Activated naive CD4-positive, alpha-beta T cell treated with anti-CD3 and anti-CD28 coated beads for 36 hours (primary cell): ENCODE data around the gene PDAP1. TPM values are rescaled to one million over a fixed set of nuclear protein-coding genes. Genes with fewer than 3 reads are reported as not detected.
"Not testable (repeated sequence)": the region's sequence is repeated elsewhere in the genome, so short reads cannot be mapped to it uniquely, and the experiment has no call there.

Experiments used
- CTCF ChIA-PET: fragments of 350-600 bp; sonication (Branson Sonifier 250); formaldehyde crosslinking; loops from one replicate; lab custom pipeline; 2021; ENCODE audit warnings: antibody characterized with exemption; lab: Charles Lee
- DNase-seq: peaks from one replicate; pipeline ENCODE4 v3.0.0-alpha.2; 2020
- H3K27ac Mint-ChIP-seq: one replicate; pipeline ENCODE4 v1.8.0; 2021; ENCODE audit warnings: mild to moderate bottlenecking, mixed read lengths
- H3K27me3 Mint-ChIP-seq: one replicate; pipeline ENCODE4 v1.8.0; 2021; ENCODE audit warnings: low read depth, mixed read lengths
- H3K36me3 Mint-ChIP-seq: one replicate; pipeline ENCODE4 v1.8.0; 2021; ENCODE audit warnings: low read depth, mixed read lengths
- H3K4me1 Mint-ChIP-seq: one replicate; pipeline ENCODE4 v1.8.0; 2021; ENCODE audit warnings: low read depth, mixed read lengths
- H3K4me3 Mint-ChIP-seq: one replicate; pipeline ENCODE4 v1.8.0; 2021; ENCODE audit warnings: mild to moderate bottlenecking, moderate library complexity, mixed read lengths
- H3K9me3 Mint-ChIP-seq: one replicate; pipeline ENCODE4 v1.8.0; 2021; ENCODE audit warnings: mixed read lengths
- intact Hi-C: fragments of 100-400 bp; cut with micrococcal nuclease; formaldehyde crosslinking; loops from one replicate; pipeline ENCODE4 v1.15.1; 2023
- total RNA-seq, 2 experiments: library from RNA; stranded (reverse); gene quantifications; one replicate each; pipeline ENCODE4 v1.2.3, GENCODE V29; 2021

The PDAP1 gene
- total RNA-seq, 2 experiments from 2014 or later: 169 to 194 TPM

DNA sequence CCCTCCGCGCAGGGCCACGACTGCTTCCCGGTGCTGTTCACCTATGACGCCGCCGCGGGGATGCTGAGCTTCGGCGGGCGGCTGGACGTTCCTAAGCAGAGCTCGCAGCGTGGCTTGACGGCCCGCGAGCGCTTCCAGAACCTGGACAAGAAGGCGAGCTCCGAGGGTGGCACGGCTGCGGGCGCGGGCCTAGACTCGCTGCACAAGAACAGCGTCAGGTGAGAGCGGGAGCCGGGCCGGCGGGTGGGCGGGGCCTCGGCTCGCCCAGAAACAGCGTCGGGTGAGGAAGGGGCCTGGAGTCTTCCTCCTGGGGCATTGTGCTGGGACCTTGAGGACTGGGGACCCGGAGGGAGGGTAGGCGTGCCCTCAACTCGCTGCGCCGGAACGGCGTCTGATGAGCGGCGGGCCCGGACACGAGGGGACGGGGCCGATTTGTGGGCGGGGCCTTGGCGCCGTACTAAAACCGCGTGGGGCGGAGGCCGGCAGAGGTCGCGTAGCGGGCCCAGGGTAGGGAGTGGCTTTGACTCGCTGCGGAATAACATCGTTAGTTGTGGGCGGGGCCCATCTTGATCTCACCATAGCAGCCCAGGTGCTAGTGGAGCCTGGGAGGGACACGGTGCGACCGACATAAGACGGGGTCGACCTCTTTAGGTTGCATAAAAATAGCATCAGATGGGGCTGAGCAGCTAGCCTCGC, 15.6 kb downstream of the PDAP1 start:
- Mint-ChIP-seq H3K27ac (peak overlapping the region; percentile 85), H3K9me3 (no peaks in the 10 kb centered on the region), H3K27me3 (no peaks in the 10 kb centered on the region), H3K4me1 (peaks cover 20% of the 10 kb centered on the region), H3K36me3 (peaks cover 46% of the 10 kb centered on the region), H3K4me3 (peak overlapping the region; percentile 63)
- CTCF ChIA-PET: interaction anchor here (0.5 to 1.2 kb wide), 3 partner anchors 11 to 27 kb away, joined by 3 to 4 read pairs (median 4); partner anchors contain the start of genes BUD31 and PDAP1
- intact Hi-C loops: loop anchor here (1.0 to 2.0 kb wide), 3 partner anchors 12 to 18 kb away; partner anchors contain the start of genes ARPC1B, BUD31 and PDAP1
- DNase-seq: peak; percentile 79

DNA sequence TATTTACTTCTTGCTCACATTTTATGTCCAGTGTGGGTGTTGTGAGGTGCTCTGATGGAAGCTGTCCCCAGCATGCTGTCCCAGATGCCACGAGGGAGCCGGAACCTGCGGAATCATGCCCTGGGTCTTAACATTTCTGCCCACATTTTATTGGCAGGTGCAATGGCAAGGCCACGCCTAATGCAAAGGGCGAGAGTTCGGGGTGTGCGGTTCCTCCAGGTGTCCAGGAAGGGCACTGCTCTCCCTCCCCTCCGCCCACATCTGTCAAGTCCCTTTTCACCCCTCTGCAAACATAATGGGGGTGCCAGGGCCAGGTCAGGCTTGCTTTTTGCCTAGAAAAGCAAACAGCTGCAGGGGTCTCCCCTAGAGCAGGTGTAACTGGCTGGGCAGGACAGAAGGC, 16.4 kb downstream of the PDAP1 start:
- Mint-ChIP-seq H3K36me3 (peaks cover 48% of the 10 kb centered on the region), H3K27me3 (no peaks in the 10 kb centered on the region), H3K27ac (peak overlapping the region; percentile 14), H3K4me1 (peaks cover 20% of the 10 kb centered on the region), H3K9me3 (no peaks in the 10 kb centered on the region), H3K4me3 (no peak overlapping the region)
- intact Hi-C loops: loop anchor here (1.0 to 2.0 kb wide), 2 partner anchors 11 to 17 kb away; partner anchors contain the start of gene ARPC1B
- DNase-seq: no peak
- CTCF ChIA-PET: interaction anchor here (1.2 kb wide), 1 partner anchor 17 kb away, joined by 3 read pairs; the partner anchor contains the start of genes BUD31 and PDAP1

DNA sequence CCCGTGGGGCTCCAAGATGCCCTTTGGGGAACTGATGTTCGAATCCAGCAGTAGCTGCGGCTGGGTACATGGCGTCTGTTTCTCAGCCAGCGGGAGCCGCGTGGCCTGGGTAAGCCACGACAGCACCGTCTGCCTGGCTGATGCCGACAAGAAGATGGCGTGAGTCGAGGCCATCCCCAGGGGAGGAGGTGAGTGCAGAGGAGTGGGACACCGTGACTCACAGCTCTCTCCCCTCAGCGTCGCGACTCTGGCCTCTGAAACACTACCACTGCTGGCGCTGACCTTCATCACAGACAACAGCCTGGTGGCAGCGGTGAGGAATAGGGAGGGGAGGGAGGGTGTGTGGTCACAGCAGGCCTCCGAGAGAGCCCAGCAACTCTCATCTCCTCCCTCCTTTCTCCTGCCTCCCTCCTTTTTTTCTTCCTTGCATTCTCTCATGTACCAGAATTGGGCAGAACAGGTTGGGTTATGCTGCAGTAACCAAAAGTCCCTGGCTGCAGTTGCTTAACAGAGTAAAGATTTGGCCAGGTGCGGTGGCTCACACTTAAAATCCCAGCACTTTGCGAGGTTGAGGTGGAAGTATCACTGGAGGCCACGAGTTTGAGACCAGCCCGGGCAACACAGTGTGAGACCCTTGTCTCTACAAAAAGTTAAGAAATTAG, 17.3 kb downstream of the PDAP1 start:
- no peak for DNase-seq
- H3K27me3 Mint-ChIP-seq: no peaks in the 10 kb centered on the region
- H3K36me3 Mint-ChIP-seq: peaks cover 53% of the 10 kb centered on the region
- CTCF ChIA-PET: interaction anchor here (0.6 kb wide), 1 partner anchor 1179 kb away, joined by 3 read pairs; no protein-coding TSS in a partner anchor
- H3K4me3 Mint-ChIP-seq: no peak overlapping the region
- H3K27ac Mint-ChIP-seq: peak overlapping the region; percentile 18
- intact Hi-C loops: no loop called here
- H3K9me3 Mint-ChIP-seq: no peaks in the 10 kb centered on the region
- peaks cover 20% of the 10 kb centered on the region for H3K4me1 Mint-ChIP-seq

DNA sequence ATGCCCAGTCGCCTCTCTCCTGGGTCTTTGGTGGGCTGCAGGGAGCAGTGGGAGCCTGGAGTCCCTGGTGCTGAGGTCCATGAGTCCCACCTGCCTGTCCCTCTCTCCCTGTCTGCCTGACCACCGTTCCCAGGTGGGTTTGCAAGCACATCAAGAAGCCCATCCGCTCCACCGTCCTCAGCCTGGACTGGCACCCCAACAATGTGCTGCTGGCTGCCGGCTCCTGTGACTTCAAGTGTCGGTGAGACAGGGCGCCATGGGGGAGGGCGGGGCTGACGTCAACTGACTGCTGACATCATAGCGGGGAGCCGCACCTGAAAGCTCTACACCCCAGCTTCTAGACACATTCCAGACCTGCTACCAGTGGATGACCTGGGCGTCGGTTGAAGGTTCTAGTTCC, 18.6 kb downstream of the PDAP1 start:
- no peak for DNase-seq
- intact Hi-C loops: no loop called here
- Mint-ChIP-seq H3K4me1 (peaks cover 20% of the 10 kb centered on the region), H3K27ac (no peak overlapping the region), H3K27me3 (no peaks in the 10 kb centered on the region), H3K4me3 (no peak overlapping the region), H3K9me3 (no peaks in the 10 kb centered on the region), H3K36me3 (peaks cover 52% of the 10 kb centered on the region)
- CTCF ChIA-PET: no interaction called here

DNA sequence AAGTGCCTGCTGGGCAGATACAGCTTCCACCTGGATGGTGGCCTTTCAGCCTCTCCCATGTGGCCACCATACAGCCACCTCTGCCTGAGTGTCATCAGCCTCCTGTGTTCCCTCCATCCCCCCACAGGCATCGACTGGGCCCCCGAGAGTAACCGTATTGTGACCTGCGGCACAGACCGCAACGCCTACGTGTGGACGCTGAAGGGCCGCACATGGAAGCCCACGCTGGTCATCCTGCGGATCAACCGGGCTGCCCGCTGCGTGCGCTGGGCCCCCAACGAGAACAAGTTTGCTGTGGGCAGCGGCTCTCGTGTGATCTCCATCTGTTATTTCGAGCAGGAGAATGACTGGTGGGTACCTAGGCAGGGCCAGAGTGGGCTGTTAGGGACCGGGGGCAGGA, 20.5 kb downstream of the PDAP1 start:
- H3K9me3 Mint-ChIP-seq: no peaks in the 10 kb centered on the region
- CTCF ChIA-PET: interaction anchor here (0.6 to 1.0 kb wide), 4 partner anchors 14 to 603 kb away, joined by 3 to 4 read pairs (median 3); no protein-coding TSS in a partner anchor
- intact Hi-C loops: loop anchor here (1.0 kb wide), 3 partner anchors 23 to 114 kb away; no protein-coding TSS in a partner anchor
- H3K27ac Mint-ChIP-seq: no peak overlapping the region
- H3K27me3 Mint-ChIP-seq: no peaks in the 10 kb centered on the region
- no peak for DNase-seq
- H3K36me3 Mint-ChIP-seq: peaks cover 46% of the 10 kb centered on the region
- peaks cover 27% of the 10 kb centered on the region for H3K4me1 Mint-ChIP-seq
- no peak overlapping the region for H3K4me3 Mint-ChIP-seq

DNA sequence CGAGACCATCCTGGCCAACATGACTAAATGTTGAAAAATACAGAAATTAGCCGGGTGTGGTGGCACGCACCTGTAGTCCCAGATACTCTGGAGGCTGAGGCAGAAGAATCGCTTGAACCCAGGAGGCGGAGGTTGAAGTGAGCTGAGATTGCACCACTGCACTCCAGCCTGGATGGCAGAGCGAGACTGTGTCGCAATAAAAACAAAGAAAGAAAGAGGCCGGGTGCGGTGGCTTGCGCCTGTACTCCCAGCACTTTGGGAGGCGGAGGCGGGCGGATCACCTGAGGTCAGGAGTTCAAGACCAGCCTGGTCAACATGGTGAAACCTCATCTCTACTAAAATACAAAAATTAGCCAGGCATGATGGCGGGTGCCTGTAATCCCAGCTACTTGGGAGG, 21.2 kb downstream of the PDAP1 start:
- H3K9me3 Mint-ChIP-seq, DNase-seq, H3K27me3 Mint-ChIP-seq, H3K27ac Mint-ChIP-seq, H3K4me3 Mint-ChIP-seq: not testable (repeated sequence)
- Mint-ChIP-seq H3K36me3 (peaks cover 45% of the 10 kb centered on the region), H3K4me1 (peaks cover 23% of the 10 kb centered on the region)
- CTCF ChIA-PET: interaction anchor here (0.6 to 1.0 kb wide), 3 partner anchors 15 to 24 kb away, joined by 3 to 4 read pairs (median 3); no protein-coding TSS in a partner anchor
- intact Hi-C loops: loop anchor here (1.0 kb wide), 3 partner anchors 22 to 113 kb away; no protein-coding TSS in a partner anchor

DNA sequence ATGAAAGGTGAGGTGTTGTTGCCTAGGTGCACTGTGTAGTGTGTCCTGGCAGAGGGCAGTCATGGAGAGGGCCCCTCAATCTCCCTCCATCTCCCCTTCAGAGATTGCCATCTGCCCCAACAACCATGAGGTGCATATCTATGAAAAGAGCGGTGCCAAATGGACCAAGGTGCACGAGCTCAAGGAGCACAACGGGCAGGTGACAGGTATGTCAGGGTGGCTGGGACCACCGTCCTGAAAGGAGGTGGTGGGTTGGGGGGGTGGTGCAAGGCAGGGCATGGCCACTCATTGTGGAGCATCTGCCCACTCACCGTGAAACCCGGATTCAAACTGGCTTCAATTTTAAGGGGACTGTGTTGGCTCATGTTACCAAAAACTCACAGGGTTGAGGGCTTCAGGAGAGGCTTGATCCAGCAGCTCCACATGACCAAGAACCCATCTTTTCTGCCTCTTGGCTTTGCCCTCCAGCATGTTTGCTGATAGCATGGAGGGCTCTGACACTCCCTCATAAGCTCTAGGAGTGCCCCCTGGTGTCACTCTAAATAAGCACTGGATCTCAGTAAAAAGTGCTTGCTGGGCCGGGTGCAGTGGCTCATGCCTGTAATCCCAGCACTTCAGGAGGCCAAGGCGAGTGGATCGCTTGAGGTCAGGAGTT, 21.7 kb downstream of the PDAP1 start:
- intact Hi-C loops: loop anchor here (1.0 kb wide), 3 partner anchors 21 to 112 kb away; no protein-coding TSS in a partner anchor
- Mint-ChIP-seq H3K4me1 (peaks cover 19% of the 10 kb centered on the region), H3K27me3 (no peaks in the 10 kb centered on the region), H3K9me3 (no peaks in the 10 kb centered on the region), H3K27ac (no peak overlapping the region), H3K36me3 (peaks cover 42% of the 10 kb centered on the region), H3K4me3 (no peak overlapping the region)
- DNase-seq: peak; percentile 54
- CTCF ChIA-PET: interaction anchor here (0.6 to 1.0 kb wide), 2 partner anchors 16 to 24 kb away, joined by 3 to 4 read pairs; no protein-coding TSS in a partner anchor

DNA sequence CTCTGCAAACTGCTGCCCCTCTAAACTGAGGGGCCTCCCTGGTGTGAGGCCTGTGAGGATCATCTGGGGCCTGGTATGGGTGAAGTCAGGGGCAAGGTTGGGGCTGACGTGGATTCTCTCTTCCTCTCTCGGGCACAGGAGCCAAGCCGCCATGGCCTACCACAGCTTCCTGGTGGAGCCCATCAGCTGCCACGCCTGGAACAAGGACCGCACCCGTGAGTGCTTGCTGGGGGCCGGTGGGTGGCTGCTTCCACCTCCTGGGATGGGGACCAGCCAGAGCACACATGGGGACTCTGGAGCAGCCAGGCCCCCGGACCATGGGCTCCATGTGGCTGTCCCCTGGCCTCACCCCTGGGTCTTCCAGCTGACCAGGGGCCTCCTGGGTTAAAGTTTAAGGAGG, 22.8 kb downstream of the PDAP1 start:
- no peaks in the 10 kb centered on the region for H3K27me3 Mint-ChIP-seq
- CTCF ChIA-PET: interaction anchor here (1.6 kb wide), 1 partner anchor 20 kb away, joined by 7 read pairs; no protein-coding TSS in a partner anchor
- H3K36me3 Mint-ChIP-seq: peaks cover 38% of the 10 kb centered on the region
- no peak for DNase-seq
- H3K9me3 Mint-ChIP-seq: no peaks in the 10 kb centered on the region
- H3K4me3 Mint-ChIP-seq: no peak overlapping the region
- intact Hi-C loops: no loop called here
- peak overlapping the region; percentile 59 for H3K27ac Mint-ChIP-seq
- peaks cover 27% of the 10 kb centered on the region for H3K4me1 Mint-ChIP-seq

DNA sequence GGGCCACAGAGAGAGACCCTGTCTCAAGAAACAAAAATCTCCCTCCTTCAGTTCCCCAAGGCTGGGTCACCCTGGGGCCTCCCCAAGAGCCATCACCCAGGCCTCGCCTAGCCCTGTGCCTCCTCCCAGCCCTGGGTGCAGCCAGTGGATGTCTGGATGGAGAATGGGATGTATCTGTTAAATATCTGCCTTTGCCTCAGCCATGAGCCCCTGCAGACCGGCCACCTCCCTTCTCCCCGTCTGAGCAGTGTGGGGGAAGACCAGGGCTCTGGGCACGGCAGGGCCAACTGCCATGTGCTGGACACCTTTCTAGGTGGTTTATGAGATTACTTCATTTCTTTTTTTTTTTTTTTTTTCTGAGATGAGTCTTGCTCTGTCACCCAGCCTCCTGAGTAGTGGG, 23.9 kb downstream of the PDAP1 start:
- no peaks in the 10 kb centered on the region for H3K9me3 Mint-ChIP-seq
- no peaks in the 10 kb centered on the region for H3K27me3 Mint-ChIP-seq
- H3K4me3 Mint-ChIP-seq: no peak overlapping the region
- peaks cover 36% of the 10 kb centered on the region for H3K4me1 Mint-ChIP-seq
- intact Hi-C loops: no loop called here
- CTCF ChIA-PET: no interaction called here
- no peak for DNase-seq
- H3K27ac Mint-ChIP-seq: peak overlapping the region; percentile 77
- peaks cover 38% of the 10 kb centered on the region for H3K36me3 Mint-ChIP-seq

DNA sequence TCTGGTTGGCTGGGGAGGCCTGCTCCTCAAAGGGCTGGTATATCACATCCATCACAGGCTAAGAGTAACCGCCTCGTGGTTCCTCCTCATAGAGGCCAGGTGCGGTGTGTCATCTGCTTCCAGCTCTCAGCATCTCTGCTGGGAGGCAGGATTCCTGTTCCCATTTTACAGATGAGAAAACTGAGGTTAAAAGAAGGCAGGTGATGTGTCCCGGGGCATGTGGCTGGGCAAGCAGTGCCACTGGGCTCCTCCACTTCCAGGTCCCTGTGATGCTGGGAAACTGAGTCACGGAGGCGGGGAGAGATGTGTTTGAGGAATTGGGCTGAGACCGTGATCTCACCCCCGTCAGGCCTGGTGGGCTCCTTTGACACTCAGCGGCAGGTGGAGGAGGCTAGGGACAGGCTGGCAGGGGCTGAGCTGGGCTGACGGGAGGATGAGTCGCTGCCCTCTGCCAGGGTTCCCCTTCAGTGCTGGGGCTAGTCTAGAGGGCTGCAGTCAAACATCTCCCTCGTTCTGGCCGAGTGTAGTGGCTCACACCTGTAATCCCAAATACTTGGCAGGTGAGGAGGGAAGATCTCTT, 24.5 kb downstream of the PDAP1 start:
- no peaks in the 10 kb centered on the region for H3K9me3 Mint-ChIP-seq
- no peak overlapping the region for H3K4me3 Mint-ChIP-seq
- H3K4me1 Mint-ChIP-seq: peaks cover 43% of the 10 kb centered on the region
- CTCF ChIA-PET: no interaction called here
- intact Hi-C loops: no loop called here
- DNase-seq: no peak
- no peaks in the 10 kb centered on the region for H3K27me3 Mint-ChIP-seq
- H3K36me3 Mint-ChIP-seq: peaks cover 42% of the 10 kb centered on the region
- H3K27ac Mint-ChIP-seq: peak overlapping the region; percentile 77

DNA sequence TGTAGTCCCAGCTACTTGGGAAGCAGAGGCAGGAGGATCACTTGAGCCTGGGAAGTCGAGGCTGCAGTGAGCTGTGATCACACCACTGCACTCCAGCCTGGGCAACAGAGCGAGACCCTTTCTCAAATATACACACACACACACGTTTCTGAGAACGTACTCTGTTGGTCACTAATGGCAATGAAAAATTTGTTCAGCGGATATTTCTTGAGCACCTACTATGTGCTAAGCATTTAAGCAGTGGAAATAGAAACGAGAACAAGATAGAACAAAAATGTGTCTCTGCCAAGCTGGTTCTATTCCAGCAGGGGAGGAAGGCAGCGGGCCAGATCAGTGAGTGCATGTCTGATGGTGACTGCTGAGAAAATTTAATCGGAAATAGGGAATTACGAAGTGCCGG, 25.2 kb downstream of the PDAP1 start:
- Mint-ChIP-seq H3K27me3 (no peaks in the 10 kb centered on the region), H3K4me3 (no peak overlapping the region), H3K9me3 (no peaks in the 10 kb centered on the region), H3K4me1 (peaks cover 44% of the 10 kb centered on the region), H3K36me3 (peaks cover 41% of the 10 kb centered on the region), H3K27ac (peak overlapping the region; percentile 77)
- no peak for DNase-seq
- intact Hi-C loops: no loop called here
- CTCF ChIA-PET: interaction anchor here (1.2 kb wide), 1 partner anchor 18 kb away, joined by 4 read pairs; no protein-coding TSS in a partner anchor
